A549 treated with AZD9567 at 1 μM for 4 hours (cell line): ENCODE data around the gene JRKL. TPM values are rescaled to one million over a fixed set of nuclear protein-coding genes. Genes with fewer than 3 reads are reported as not detected.

Experiments
- total RNA-seq: library from RNA; stranded (reverse); fragments of 200-300 nt; extraction: Qiagen RNA extraction; gene quantifications from 5 replicates; pipeline ENCODE4 v1.2.3, GENCODE V29; 2022; ENCODE audit not compliant: insufficient read depth

JRKL gene
- 4.3 to 6.2 TPM (median 5.9 TPM) in 5 replicates for total RNA-seq

DNA sequence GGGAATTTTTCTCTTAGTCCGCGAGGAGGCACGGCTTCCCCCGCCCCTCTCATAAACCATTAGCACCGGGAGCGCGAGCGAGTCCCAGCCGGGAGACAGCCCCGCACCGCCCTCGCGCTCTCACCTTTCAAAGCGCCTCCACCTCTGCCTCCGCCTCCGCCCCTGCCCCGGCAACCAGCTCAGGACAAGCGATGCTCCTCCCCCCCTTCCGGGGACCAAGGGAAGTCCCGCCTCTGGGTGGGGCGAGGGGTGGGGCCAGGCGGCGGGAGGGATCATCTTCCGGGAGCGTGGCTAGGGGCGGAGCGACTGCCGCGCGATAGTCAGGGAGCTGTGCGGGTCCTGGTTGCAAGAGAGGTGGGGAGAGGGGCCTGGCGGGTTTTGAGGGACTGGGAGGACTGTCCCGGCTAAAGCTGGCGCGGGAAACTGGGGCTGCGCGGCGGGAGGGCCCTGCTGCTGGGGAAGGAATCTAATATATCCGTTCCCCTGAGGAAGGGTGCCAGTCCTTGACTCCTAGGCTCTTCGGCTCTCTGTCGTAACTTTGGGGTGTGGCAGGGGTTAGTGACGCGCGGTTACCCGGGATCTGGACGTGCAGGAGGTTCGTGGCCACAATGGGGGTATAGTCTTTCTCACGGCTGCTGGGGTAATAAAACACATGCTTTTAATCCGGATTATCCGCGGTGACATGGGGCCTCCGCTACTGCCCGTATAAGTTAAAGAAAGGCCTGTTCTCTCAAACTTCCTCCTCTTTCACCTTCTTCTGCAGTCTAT is at the start of gene JRKL, which contains the start of gene CCDC82:
JRKL (plus strand) TSS at position 294 of the 768 bp plus-strand sequence. CDS start 637 bp downstream, outside the sequence.
CCDC82 (minus strand) TSS at position 193 of the 768 bp plus-strand sequence. CDS start 5,165 bp downstream, outside the sequence.

DNA sequence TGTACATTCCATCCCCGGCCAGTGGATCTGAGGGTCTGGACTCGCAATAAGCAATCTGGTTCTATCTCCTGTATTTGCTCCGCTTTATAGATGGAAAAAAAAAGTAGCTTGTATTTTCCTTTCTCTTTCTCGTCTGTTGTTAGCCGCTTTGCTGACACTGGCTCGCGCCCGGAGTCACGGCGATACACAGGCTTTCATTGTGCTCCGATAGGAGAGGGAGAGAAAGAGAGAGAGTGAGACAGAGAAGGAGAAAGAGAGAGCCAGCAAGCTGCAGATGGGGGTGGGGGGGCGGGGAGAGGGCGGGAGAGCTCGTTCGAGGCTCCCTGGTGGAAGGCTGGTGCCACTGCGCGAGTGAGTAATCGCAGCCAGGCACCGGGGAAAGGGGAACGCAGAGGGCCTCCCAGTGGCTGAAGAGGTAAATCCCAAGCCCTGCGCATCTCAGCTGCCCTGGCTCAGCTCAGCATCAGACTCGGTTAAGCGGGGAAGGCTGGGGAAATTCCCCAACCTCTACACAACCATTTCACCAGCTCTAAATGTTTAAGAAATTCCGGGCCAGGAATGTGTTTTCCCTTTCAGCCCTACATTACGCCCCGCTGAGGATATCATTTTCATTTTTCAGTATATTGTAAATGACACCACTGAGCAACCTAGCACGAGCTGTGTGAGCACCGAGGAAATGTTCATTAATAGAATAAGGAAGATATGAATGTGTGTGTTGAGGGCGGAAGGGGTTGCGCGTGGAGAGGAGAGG is 46.7 kb upstream of the JRKL start, which contains the start of gene MAML2:
MAML2 (minus strand) TSS at position 235 of the 751 bp plus-strand sequence. CDS start 1,300 bp downstream, outside the sequence.

Other genes starting within 250 kb of the JRKL start
- gene MAML2, start 46.8 kb upstream of the JRKL start, total RNA-seq: 2.2 to 3.1 TPM (median 2.7 TPM) in 5 replicates
- 17.5 to 22.0 TPM (median 20.4 TPM) in 5 replicates for gene CCDC82, start 101 bp upstream of the JRKL start, total RNA-seq